Stomach (tissue), 4 donors: ENCODE measurements around the gene VAPA.

Source experiments
- CTCF ChIP-seq, 7 experiments: fragments of 450-650 bp in 4 of 7; fragments of 200-600 bp in 3 of 7; sonication (generic) in 3 of 7; IDR thresholded peaks; one replicate each; pipeline ENCODE4 v1.5.1; 2016 to 2019; ENCODE audit warnings: antibody characterized with exemption in 7 of 7, control low read depth in 2 of 7, mild to moderate bottlenecking in 1 of 7
- EP300 ChIP-seq: sonication (generic); formaldehyde crosslinking; IDR thresholded peaks from one replicate; pipeline ENCODE4 v1.6.1; 2017; ENCODE audit warnings: antibody characterized with exemption
- POLR2A ChIP-seq, 4 donors: fragments of 450-650 bp; IDR thresholded peaks; one replicate each; pipeline ENCODE4 v1.6.1; 2016; ENCODE audit warnings: antibody characterized with exemption in 4 of 4, control low read depth in 2 of 4, mild to moderate bottlenecking in 1 of 4, moderate library complexity in 1 of 4
- POLR2AphosphoS5 ChIP-seq, 3 donors: sonication (generic); formaldehyde crosslinking; IDR thresholded peaks; one replicate each; pipeline ENCODE4 v1.6.1; 2016; ENCODE audit warnings: antibody characterized with exemption in 3 of 3

GRCh38 chr18:9878783-9879242 is 35.0 kb upstream of the VAPA start:
- TF ChIP-seq CTCF (IDR thresholded peaks at IDR 0.05), result no peak
- no peak for TF ChIP-seq POLR2A (IDR thresholded peaks at IDR 0.05)
- TF ChIP-seq EP300, result no peak
- no peak for TF ChIP-seq POLR2AphosphoS5 (IDR thresholded peaks at IDR 0.05)
